Panc1 (cell line): ENCODE measurements around the gene HACD2.

ENCODE experiments used
- TF ChIP-seq, protein P1 (sequence below), 2 experiments: IDR thresholded peaks; 2 replicates each; pipeline ENCODE4 v1.6.1; 2011 to 2012; ENCODE audit warnings: low read depth in 2 of 2, control low read depth in 1 of 2, low read length in 1 of 2, mild to moderate bottlenecking in 1 of 2, moderate library complexity in 1 of 2; ENCODE audit not compliant: insufficient read depth in 1 of 2
- TF ChIP-seq, protein P2 (sequence below): fragments of 450-650 bp; IDR thresholded peaks from 2 replicates; pipeline ENCODE4 v1.5.1; 2017; ENCODE audit warnings: mild to moderate bottlenecking

DNA sequence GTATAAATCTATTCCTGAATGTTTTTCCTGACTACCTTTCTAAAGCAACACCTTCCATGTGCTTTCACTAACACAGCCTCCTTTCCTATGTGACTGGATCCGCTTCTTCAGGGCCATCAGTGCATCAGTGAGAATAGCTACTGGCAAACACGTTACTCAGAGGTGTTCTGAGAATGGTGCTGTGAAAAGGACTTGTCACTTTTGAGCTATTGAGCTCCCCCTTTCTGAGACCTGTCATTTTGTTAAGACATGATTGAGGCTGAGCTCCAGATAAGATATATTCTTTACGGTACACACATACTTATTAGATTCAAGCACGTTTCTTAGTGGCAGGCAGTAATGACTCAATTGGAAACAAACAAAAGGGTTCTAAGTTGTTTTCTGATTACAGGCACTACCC is 90.9 kb downstream of the HACD2 start:
- TF ChIP-seq, protein P1, sequence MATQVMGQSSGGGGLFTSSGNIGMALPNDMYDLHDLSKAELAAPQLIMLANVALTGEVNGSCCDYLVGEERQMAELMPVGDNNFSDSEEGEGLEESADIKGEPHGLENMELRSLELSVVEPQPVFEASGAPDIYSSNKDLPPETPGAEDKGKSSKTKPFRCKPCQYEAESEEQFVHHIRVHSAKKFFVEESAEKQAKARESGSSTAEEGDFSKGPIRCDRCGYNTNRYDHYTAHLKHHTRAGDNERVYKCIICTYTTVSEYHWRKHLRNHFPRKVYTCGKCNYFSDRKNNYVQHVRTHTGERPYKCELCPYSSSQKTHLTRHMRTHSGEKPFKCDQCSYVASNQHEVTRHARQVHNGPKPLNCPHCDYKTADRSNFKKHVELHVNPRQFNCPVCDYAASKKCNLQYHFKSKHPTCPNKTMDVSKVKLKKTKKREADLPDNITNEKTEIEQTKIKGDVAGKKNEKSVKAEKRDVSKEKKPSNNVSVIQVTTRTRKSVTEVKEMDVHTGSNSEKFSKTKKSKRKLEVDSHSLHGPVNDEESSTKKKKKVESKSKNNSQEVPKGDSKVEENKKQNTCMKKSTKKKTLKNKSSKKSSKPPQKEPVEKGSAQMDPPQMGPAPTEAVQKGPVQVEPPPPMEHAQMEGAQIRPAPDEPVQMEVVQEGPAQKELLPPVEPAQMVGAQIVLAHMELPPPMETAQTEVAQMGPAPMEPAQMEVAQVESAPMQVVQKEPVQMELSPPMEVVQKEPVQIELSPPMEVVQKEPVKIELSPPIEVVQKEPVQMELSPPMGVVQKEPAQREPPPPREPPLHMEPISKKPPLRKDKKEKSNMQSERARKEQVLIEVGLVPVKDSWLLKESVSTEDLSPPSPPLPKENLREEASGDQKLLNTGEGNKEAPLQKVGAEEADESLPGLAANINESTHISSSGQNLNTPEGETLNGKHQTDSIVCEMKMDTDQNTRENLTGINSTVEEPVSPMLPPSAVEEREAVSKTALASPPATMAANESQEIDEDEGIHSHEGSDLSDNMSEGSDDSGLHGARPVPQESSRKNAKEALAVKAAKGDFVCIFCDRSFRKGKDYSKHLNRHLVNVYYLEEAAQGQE (IDR thresholded peaks at IDR 0.05; ENCODE audit: insufficient read depth in 1 of 2, low read depth in 2 of 2, low read length in 1 of 2), result no peak
- TF ChIP-seq, protein P2, sequence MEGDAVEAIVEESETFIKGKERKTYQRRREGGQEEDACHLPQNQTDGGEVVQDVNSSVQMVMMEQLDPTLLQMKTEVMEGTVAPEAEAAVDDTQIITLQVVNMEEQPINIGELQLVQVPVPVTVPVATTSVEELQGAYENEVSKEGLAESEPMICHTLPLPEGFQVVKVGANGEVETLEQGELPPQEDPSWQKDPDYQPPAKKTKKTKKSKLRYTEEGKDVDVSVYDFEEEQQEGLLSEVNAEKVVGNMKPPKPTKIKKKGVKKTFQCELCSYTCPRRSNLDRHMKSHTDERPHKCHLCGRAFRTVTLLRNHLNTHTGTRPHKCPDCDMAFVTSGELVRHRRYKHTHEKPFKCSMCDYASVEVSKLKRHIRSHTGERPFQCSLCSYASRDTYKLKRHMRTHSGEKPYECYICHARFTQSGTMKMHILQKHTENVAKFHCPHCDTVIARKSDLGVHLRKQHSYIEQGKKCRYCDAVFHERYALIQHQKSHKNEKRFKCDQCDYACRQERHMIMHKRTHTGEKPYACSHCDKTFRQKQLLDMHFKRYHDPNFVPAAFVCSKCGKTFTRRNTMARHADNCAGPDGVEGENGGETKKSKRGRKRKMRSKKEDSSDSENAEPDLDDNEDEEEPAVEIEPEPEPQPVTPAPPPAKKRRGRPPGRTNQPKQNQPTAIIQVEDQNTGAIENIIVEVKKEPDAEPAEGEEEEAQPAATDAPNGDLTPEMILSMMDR, result no peak
